K562 (cell line): ENCODE data around the gene ANKRD11. TPM values are rescaled to one million over a fixed set of nuclear protein-coding genes. Genes with fewer than 3 reads are reported as not detected.
A peak's percentile ranks its signal among the peaks of the same experiment; 100 is the strongest.

ENCODE experiments used
- ATF3 ChIP-seq, 2 experiments: fragments of 450-650 bp in 1 of 2; sonication (generic) in 1 of 2; formaldehyde crosslinking in 1 of 2; IDR thresholded peaks in 1 of 2; conservative IDR thresholded peaks in 1 of 2; 2 replicates each; pipeline versions ENCODE4 v1.6.1 to v1.8.1; 2016 to 2023; ENCODE audit warnings: mild to moderate bottlenecking in 2 of 2, moderate library complexity in 2 of 2, inconsistent platforms in 1 of 2, missing genetic modification reagents in 1 of 2
- BHLHE40 ChIP-seq: IDR thresholded peaks from 2 replicates; pipeline ENCODE4 v1.6.1; 2011; ENCODE audit warnings: low read length, improper control_type of control experiment
- CBFA2T2 ChIP-seq: fragments of 450-650 bp; conservative IDR thresholded peaks from 2 replicates; pipeline ENCODE4 v1.6.1; 2017; ENCODE audit warnings: mild to moderate bottlenecking
- E2F3 ChIP-seq: fragments of 250-450 bp; sonication (Bioruptor Pico); IDR thresholded peaks from 2 replicates; pipeline ENCODE4 v1.4.0; 2020; ENCODE audit warnings: mild to moderate bottlenecking
- HLTF ChIP-seq: fragments of 450-650 bp; IDR thresholded peaks from 2 replicates; pipeline ENCODE4 v1.6.1; 2016
- HMBOX1 ChIP-seq: sonication (generic); IDR thresholded peaks from 2 replicates; pipeline ENCODE4 v1.6.1; 2016
- HMG20A ChIP-seq: fragments of 450-650 bp; formaldehyde crosslinking; conservative IDR thresholded peaks from 2 replicates; pipeline ENCODE4 v1.4.0; 2020; ENCODE audit warnings: mild to moderate bottlenecking, mixed read lengths
- NFE2 ChIP-seq: IDR thresholded peaks from 2 replicates; pipeline ENCODE4 v1.6.1; 2014; ENCODE audit warnings: antibody characterized with exemption, low read depth
- NFRKB ChIP-seq: fragments of 450-650 bp; IDR thresholded peaks from 2 replicates; pipeline ENCODE4 v1.6.1; 2016; ENCODE audit warnings: low read depth
- PHB ChIP-seq: fragments of 250-450 bp; sonication (Bioruptor Pico); IDR thresholded peaks from 2 replicates; pipeline ENCODE4 v1.5.0; 2021
- RAD51 ChIP-seq: fragments of 450-650 bp; IDR thresholded peaks from 2 replicates; pipeline ENCODE4 v1.7.1; 2016; ENCODE audit warnings: low read depth, mild to moderate bottlenecking, borderline replicate concordance
- RFX1 ChIP-seq: fragments of 450-650 bp; IDR thresholded peaks from 2 replicates; pipeline ENCODE4 v1.6.1; 2016; ENCODE audit warnings: mild to moderate bottlenecking, moderate library complexity
- SMARCA5 ChIP-seq: fragments of 450-650 bp; IDR thresholded peaks from 2 replicates; pipeline ENCODE4 v1.6.1; 2016
- SMARCC2 ChIP-seq: fragments of 450-650 bp; IDR thresholded peaks from 2 replicates; pipeline ENCODE4 v1.6.1; 2017; ENCODE audit warnings: antibody characterized with exemption, moderate library complexity, mild to moderate bottlenecking, low read depth
- USF1 ChIP-seq: sonication (generic); formaldehyde crosslinking; IDR thresholded peaks from 2 replicates; pipeline ENCODE4 v1.9.0; 2022; ENCODE audit warnings: mild to moderate bottlenecking, missing genetic modification reagents
- USF2 ChIP-seq: sonication (generic); formaldehyde crosslinking; IDR thresholded peaks from 2 replicates; pipeline ENCODE4 v1.5.0; 2020; ENCODE audit warnings: missing genetic modification reagents
- ZEB2 ChIP-seq: fragments of 450-650 bp; IDR thresholded peaks from 2 replicates; pipeline ENCODE4 v1.6.1; 2016
- ZFP30 ChIP-seq: fragments of 250-450 bp; sonication (Bioruptor Pico); IDR thresholded peaks from 2 replicates; pipeline ENCODE4 v1.8.0; 2022; ENCODE audit warnings: moderate library complexity, mild to moderate bottlenecking, inconsistent platforms, borderline replicate concordance
- ZNF217 ChIP-seq: sonication (generic); formaldehyde crosslinking; IDR thresholded peaks from 2 replicates; pipeline ENCODE4 v1.8.0; 2022; ENCODE audit warnings: mild to moderate bottlenecking, missing genetic modification reagents
- ZNF384 ChIP-seq: IDR thresholded peaks from 2 replicates; pipeline ENCODE4 v1.6.1; 2012; ENCODE audit warnings: low read depth, low read length, improper control_type of control experiment
- ZNF436 ChIP-seq: fragments of 250-450, 450-650 bp; sonication (Bioruptor Pico); formaldehyde crosslinking; IDR thresholded peaks from 2 replicates; pipeline ENCODE4 v1.7.0; 2020; ENCODE audit warnings: mild to moderate bottlenecking
- ZNF561 ChIP-seq: fragments of 450-650 bp; formaldehyde crosslinking; conservative IDR thresholded peaks from 2 replicates; pipeline ENCODE4 v1.4.0; 2020; ENCODE audit warnings: mild to moderate bottlenecking, moderate library complexity
- ZZZ3 ChIP-seq: fragments of 450-650 bp; IDR thresholded peaks from 2 replicates; pipeline ENCODE4 v1.6.1; 2016; ENCODE audit warnings: antibody characterized with exemption, mild to moderate bottlenecking, moderate library complexity
- polyA plus RNA-seq, 8 experiments: library from polyadenylated mRNA; depleted of rRNA in 4 of 8; stranded (reverse) in 5 of 8; unstranded in 3 of 8; fragments of >200 nt; fragmentation: Nextera tagmentation in 2 of 8; fragmentation: Illumina TruSeq in 1 of 8; extraction: Ambion mirVana in 2 of 8; extraction: Trizol in 1 of 8; gene quantifications; 2 replicates each; pipeline versions ENCODE4 v1.2.1 to v1.2.3, GENCODE V29; 2011 to 2014; ENCODE audit warnings: inconsistent platforms in 1 of 8, missing spikeins in 1 of 8
- total RNA-seq, 7 experiments: library from RNA; depleted of rRNA in 6 of 7; stranded (reverse); fragments of >200 nt in 6 of 7; fragmentation: Illumina TruSeq in 2 of 7; extraction: Trizol in 2 of 7; gene quantifications; 2 replicates each; pipeline versions ENCODE4 v1.2.1 to v1.2.3, GENCODE V29; 2011 to 2021; ENCODE audit warnings: low replicate concordance in 1 of 7

ANKRD11 gene
- total and polyA plus RNA-seq, 9 of the 15 experiments (the other 6 are each of a cell fraction or from before 2014, with no cell fraction given), result 4.7 to 126 (median 31.7) TPM

GRCh38 chr16:89446975-89447293 is 43.4 kb downstream of the ANKRD11 start (continued):
- TF ChIP-seq HMBOX1 (no peak), ZFP30 (no peak), CBFA2T2 (no peak), RAD51 (peak; percentile 31; the same call in 1 of the 2 replicates), ZNF436 (no peak), USF2 (CRISPR knock-in tag) (peak; percentile 34; the same call in 1 of the 2 replicates), ATF3 (IDR thresholded peaks at IDR 0.05) (no peak), ATF3 (CRISPR knock-in tag; conservative IDR thresholded peaks at IDR 0.05) (no peak), SMARCC2 (no peak), ZNF384 (no peak), PHB (no peak), BHLHE40 (peak; percentile 60; the same call in 1 of the 2 replicates), ZNF561 (CRISPR knock-in tag) (no peak), E2F3 (CRISPR knock-in tag) (no peak), ZZZ3 (no peak), SMARCA5 (no peak), USF1 (peak; percentile 20; the same call in 1 of the 2 replicates), HMG20A (no peak), NFE2 (no peak), RFX1 (no peak), ZEB2 (no peak), HLTF (no peak), ZNF217 (CRISPR knock-in tag) (no peak), NFRKB (no peak)
